GM18873 (cell line): ENCODE data around the gene EXOC4.

Experiments
- ATAC-seq: cut with Tn5 transposase; IDR thresholded peaks from one replicate; pipeline ENCODE4 v1.9.1; 2021; ENCODE audit warnings: mild to moderate bottlenecking, moderate library complexity, moderate number of reproducible peaks; ENCODE audit not compliant: unreplicated experiment, low FRiP score

Gene EXOC4

GRCh38 chr7:133730360-133730759, 477.5 kb downstream of the EXOC4 start:
- no peak for ATAC-seq

GRCh38 chr7:133733401-133733800, 480.5 kb downstream of the EXOC4 start:
- ATAC-seq, result no peak

- no peak for ATAC-seq
Measured at GRCh38 chr7:133735222-133735621, 482.3 kb downstream of the EXOC4 start.

- no peak for ATAC-seq
Measured at GRCh38 chr7:133739817-133740216, 486.9 kb downstream of the EXOC4 start.

- ATAC-seq, result no peak
Measured at GRCh38 chr7:133741078-133741477, 488.2 kb downstream of the EXOC4 start.

- no peak for ATAC-seq
Measured at GRCh38 chr7:133741703-133742102, 488.8 kb downstream of the EXOC4 start.

GRCh38 chr7:133742709-133743538, 490.0 kb downstream of the EXOC4 start:
- no peak for ATAC-seq

GRCh38 chr7:133744451-133744850, 491.6 kb downstream of the EXOC4 start:
- no peak for ATAC-seq

GRCh38 chr7:133746305-133746704, 493.4 kb downstream of the EXOC4 start:
- no peak for ATAC-seq

- no peak for ATAC-seq
Measured at GRCh38 chr7:133746847-133747246, 494.0 kb downstream of the EXOC4 start.

- no peak for ATAC-seq
Measured at GRCh38 chr7:133748443-133749407, 495.8 kb downstream of the EXOC4 start.

GRCh38 chr7:133750287-133750686, 497.4 kb downstream of the EXOC4 start:
- no peak for ATAC-seq

GRCh38 chr7:133751079-133751478, 498.2 kb downstream of the EXOC4 start:
- ATAC-seq, result no peak

- no peak for ATAC-seq
Measured at GRCh38 chr7:133753513-133753912, 500.6 kb downstream of the EXOC4 start.

- no peak for ATAC-seq
Measured at GRCh38 chr7:133754708-133755107, 501.8 kb downstream of the EXOC4 start.

GRCh38 chr7:133755901-133756300, 503.0 kb downstream of the EXOC4 start:
- ATAC-seq, result no peak

- ATAC-seq, result no peak
Measured at GRCh38 chr7:133761443-133761842, 508.6 kb downstream of the EXOC4 start.

GRCh38 chr7:133763076-133763640, 510.3 kb downstream of the EXOC4 start:
- ATAC-seq, result no peak

- ATAC-seq, result no peak
Measured at GRCh38 chr7:133769668-133770067, 516.8 kb downstream of the EXOC4 start.

- no peak for ATAC-seq
Measured at GRCh38 chr7:133770863-133771492, 518.1 kb downstream of the EXOC4 start.
